GM18861 (cell line): ENCODE results near the gene FMNL2.
A peak's percentile ranks its signal among the peaks of the same experiment; 100 is the strongest.

ENCODE experiments used
- ATAC-seq: cut with Tn5 transposase; IDR thresholded peaks from one replicate; pipeline ENCODE4 v1.9.1; 2021; ENCODE audit not compliant: unreplicated experiment

Gene FMNL2

DNA sequence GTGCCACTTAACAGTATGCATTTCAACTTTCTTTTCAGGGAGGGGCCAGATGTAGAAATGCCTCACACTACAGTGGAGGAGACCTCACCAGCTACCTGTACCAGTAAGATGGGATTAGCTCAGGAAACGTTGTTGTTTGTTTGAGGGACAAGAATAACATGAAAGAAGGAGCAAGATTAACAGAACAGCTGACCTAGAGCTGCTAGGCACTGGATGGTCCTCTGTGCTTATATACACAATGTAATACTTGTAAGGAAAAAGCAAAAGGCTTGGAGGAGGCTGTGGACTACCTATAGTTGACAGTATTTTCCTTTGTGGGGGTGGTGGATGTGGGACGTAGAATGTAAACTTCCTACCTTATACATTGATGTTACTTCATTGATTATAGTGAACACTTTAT, 154.4 kb downstream of the FMNL2 start:
- ATAC-seq, result no peak

DNA sequence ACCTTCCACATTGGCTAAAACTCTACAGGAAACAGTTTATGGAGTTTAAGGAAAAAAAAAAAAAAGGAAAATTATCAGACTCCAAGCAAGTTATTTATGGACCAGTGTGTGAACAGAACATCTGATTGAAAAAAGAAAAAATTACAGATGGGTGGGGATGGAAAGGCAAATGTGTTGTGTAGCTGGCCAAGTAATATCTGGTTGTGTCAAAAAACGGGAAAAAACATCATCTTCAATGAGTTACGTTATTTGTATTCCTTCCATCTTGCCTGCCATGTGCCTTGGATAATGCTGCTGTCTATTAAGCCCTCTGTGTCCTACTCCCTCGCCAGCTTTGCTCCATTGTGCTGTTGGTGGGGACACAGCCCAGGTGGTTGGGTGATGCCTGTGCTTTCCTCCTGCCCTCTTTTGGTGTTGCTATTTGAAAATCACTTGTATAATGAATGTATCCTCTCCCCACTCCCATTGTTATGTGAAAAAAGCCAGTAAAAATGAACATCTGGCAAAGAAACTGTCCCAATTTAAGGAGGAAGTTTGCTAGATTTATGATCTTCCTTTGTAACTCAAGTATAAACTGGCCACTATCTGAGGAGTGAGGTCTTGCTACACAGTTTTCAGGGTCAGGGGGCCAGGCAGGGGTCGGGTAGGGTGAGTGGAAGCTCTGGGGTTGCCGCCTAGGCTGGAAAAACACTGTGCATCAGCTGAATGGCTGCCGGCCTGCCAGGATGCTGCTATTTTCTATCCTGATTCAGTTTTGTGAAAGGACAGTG, 155.9 kb downstream of the FMNL2 start:
- no peak for ATAC-seq

DNA sequence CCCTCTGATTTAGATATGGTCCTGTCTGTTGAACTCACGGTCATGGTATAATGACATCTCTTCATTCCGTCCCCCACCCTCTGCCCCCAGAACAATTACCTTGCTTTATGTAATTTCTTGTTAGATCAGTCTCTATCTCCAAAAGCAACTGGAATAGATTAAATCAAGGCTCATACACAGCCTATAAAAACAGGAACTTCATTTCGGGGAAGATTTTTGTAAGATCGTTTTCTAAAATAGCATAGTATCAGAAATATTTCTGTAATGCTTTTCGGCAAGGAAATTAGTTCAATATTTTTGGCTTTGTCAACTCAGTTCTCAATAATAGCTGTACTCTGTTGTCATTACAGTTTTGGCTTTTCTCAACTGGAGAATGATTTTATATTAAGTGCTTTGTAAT, 157.2 kb downstream of the FMNL2 start:
- no peak for ATAC-seq

DNA sequence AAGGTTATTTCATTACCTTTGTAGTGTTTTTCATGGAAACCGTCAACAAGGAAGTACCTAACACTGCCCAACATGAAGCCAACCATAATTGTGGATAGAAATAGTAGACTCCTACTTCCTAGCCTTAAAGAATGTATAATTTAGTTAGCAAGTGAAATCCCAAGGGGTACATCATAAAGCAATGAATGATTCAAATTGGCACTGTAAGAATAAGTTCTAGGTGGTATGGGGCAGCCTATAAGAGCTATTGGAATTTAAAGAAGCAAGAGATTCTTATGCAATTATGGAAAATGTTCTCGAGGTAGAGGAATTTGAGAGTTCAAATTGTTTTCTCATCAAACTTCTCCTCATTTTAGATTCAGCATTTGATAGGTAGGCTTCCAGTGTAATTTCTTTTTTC, 157.9 kb downstream of the FMNL2 start:
- no peak for ATAC-seq

DNA sequence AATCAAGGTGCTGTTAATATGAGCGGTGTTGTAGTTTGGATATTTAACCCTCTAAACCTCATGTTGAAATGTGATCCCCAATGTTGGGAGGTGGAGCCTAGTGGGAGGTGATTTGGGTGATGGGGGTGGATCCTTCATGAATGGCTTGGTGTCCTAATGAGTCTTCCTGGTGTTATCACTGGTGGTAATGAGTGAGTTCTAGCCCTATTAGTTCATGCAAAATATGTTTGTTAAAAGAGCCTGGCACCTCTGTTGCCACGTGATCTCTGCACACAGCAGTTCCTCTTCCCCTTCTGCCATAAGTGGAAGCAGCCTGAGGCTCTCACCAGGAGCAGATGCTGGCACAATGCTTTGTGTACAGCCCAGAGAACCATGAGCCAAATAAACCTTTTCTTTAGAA, 158.4 kb downstream of the FMNL2 start:
- ATAC-seq, result no peak

DNA sequence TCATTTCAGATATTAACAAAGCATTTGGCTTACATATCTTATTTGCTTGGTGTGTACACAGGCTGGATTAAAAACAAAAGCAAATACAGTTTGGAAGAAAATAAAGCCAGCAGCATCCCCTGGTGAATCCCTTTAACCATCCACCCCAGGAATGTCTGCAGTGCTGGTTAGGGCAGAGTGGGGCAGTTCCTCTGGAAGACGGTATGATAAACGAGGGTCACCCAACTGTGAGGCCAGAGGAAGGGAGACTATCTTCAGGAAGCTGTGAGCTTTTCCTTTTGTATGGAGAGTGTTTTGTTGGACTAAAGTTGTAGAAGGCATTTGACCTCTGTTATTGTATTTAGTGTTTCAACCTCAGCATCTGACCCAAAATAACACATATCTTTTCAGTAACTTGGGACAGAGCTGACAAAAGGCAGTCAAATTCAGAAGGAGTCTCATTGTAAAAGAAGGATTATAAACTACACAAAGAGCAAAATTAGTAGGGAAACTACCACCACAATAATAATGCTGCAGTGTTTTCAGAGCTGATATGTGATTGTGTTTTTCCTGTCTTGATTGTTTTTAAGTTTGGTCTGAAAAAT, 159.1 kb downstream of the FMNL2 start:
- no peak for ATAC-seq

DNA sequence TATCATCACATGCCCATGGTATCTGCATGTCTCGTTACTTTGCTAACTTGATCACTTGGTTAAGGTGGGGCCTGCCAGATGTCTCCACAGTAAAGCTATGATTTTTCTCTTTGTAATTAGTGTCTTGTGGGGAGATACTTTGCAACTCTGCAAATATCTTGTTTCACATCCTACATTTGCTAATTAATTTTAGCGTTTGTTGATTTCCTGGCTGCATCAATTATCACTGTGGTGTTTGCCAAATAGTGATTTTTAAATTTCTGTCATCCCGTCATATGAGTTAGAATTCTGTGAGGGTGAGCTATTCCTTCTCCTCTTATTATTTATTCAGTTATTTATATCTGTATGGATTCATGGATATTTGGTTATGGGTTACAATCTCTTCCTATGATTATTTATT, 161.4 kb downstream of the FMNL2 start:
- ATAC-seq, result no peak

DNA sequence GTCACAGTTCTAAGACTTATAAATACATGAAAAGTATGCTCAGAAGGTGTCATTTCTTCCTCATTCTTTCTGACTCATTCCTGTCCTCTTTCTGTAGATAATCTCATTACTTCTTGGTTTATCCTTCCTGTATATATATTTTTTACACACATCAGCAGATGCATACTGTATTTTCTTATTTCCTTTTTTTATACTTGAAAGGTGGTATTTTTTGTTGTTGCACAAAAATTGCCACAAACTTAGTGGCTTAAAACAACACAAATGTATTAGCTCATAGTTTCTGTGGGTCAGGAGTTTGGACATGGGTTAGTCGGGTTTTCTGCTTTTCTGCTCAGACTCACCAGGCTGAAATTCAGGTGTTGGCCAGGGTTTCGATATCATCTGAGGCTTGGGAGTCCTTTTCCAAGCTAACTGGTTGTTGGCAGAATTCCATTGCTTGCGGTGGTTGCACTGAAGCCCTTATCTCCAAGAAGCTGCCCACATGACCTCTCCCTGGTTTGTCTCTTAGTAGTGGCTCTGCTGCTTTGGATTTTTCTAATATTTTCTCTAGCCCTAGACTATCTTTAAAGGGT, 162.6 kb downstream of the FMNL2 start:
- peak; percentile 79 for ATAC-seq

- no peak for ATAC-seq
These were observed 164.4 kb downstream of the FMNL2 start for GRCh38 chr2:152499331-152499816.

DNA sequence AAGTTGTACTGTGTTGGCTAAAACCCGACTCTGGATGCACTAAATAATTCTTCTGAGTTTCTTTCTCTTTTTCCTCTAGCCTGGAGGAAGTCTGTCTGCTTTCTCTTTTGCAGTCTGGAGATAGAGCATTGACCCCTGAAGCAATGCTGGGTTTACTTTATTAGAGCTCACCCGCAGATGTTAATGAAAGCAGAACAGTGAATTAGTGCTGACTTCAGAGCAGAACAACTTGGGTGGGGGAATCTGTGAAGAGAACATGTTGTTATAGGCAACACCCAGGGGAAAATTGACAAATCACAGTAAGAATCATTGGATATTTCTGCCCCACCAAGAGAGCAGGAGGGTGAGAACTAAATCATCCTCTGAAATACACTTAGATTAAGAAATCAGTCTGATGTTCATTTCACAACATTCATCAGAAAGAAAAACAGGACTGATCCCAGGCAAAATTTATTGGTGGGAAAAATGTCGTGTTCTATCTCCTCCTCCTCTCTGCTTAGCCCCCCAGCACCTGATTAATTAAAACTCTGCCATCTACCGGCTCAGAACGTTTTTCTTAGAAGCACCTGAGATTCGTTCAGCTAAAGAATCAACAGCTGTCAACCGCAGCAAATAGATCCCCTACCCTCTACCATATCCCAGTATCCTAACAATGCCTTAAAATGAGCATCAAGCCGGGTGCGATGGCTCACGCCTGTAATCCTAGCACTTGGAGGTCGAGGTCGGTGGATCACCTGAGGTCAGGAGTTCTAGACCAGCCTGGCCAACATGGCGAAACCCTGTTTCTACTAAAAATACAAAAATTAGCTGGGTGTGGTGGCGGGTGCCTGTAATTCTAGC, 165.1 kb downstream of the FMNL2 start:
- no peak for ATAC-seq

GRCh38 chr2:152500772-152501171, 165.8 kb downstream of the FMNL2 start:
- no peak for ATAC-seq

DNA sequence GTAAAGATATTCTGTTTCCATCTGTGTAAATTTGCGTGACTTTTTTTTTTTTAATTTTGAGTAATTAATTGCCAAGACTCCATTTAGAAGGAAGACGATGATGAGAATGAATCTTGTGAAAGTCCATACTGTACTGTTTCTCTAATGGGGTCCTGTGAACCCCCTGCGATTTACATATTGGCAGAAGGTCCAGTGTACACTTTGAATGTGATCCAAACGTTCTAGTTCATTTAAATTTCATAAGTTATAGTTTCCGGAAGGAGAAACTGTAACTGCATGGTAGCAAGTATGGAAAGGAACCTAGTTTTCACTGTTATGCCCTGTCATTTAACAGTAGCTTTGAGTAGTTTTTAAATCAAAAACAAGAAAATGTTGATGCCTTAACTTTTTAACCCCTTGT, 166.7 kb downstream of the FMNL2 start:
- ATAC-seq, result no peak

GRCh38 chr2:152504618-152505017, 169.6 kb downstream of the FMNL2 start:
- ATAC-seq, result no peak

GRCh38 chr2:152505495-152505906, 170.5 kb downstream of the FMNL2 start:
- no peak for ATAC-seq

DNA sequence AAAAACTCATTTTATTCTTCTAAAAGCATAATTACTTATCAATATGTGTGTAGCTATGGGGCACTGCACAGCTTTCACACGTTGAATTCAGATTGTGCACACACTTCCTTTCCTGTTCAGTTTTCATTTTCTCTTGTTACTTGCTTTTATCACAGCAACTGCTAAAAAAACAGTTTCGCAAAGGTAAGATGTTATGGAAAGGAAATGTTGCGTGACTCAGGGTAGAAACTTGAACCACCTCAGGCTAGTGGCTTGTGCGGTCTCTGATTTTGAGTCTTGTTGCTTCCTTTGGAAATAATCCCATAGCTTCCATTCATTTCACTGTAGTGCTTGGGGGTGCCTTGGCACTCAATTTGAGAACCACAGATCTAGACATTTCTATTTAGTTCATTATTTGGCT, 171.9 kb downstream of the FMNL2 start:
- ATAC-seq, result no peak

- no peak for ATAC-seq
These were observed 172.9 kb downstream of the FMNL2 start for GRCh38 chr2:152507907-152508306.

- no peak for ATAC-seq
These were observed 173.5 kb downstream of the FMNL2 start for GRCh38 chr2:152508446-152508845.

GRCh38 chr2:152509772-152510491, 175.0 kb downstream of the FMNL2 start:
- ATAC-seq, result no peak

DNA sequence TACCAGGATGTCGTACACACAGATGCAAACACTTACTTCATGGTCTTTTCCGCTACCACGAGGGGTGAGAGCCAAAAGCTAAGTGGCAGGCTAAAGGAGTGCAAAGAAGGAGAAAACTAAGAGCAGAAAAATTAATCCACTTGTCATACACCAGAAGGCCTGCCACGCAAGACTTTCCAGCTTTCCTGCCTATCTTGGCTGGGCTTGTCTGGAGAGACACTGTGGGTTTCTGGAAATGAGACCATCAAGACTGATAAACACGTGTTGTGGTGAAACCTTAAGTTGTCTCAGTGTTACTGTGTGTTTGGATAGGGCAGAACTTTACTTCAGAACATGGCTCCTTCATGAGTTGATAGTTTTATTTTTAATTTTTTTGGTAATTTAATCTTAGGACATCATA, 175.6 kb downstream of the FMNL2 start:
- ATAC-seq, result no peak

- no peak for ATAC-seq
These were observed 177.0 kb downstream of the FMNL2 start for GRCh38 chr2:152511981-152512380.

DNA sequence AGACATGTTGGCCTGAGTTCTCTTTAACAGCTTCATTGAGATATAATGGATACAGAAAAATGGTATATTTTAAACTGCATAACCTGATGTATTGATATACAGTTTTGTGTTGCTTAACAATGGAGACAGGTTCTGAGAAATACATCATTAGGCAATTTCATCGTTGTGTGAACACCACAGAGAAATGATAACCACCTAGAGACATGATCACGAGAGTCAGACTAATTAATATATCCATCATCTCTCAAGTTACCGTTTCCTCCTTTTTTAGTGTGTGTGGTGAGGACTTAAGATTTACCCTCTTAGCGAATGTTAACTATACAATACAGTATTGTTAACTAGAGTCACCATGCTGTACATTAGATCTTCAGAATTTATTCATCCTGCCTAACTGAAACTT, 178.1 kb downstream of the FMNL2 start:
- ATAC-seq, result no peak
